Tibial nerve (tissue), 3 donors: Measurements from ENCODE around the gene MAPK9.

Source experiments
- CTCF ChIP-seq, 5 experiments: fragments of 200-600 bp in 3 of 5; fragments of 450-650 bp in 2 of 5; sonication (generic) in 3 of 5; IDR thresholded peaks; one replicate each; pipeline ENCODE4 v1.5.1; 2016 to 2019; ENCODE audit warnings: antibody characterized with exemption in 5 of 5, mild to moderate bottlenecking in 3 of 5, moderate library complexity in 2 of 5
- POLR2A ChIP-seq, 2 donors: fragments of 450-650 bp; IDR thresholded peaks; one replicate each; pipeline ENCODE4 v1.6.1; 2017; ENCODE audit warnings: antibody characterized with exemption in 2 of 2, mild to moderate bottlenecking in 2 of 2, moderate library complexity in 2 of 2

- TF ChIP-seq CTCF (IDR thresholded peaks at IDR 0.05) (no peak), POLR2A (IDR thresholded peaks at IDR 0.05) (no peak)
Observed at GRCh38 chr5:180234271-180234670, 57.6 kb downstream of the MAPK9 start.
